Sciatic nerve (tissue), 2 donors: Measurements from ENCODE around the gene HS6ST3. TPM values are rescaled to one million over a fixed set of nuclear protein-coding genes. Genes with fewer than 3 reads are reported as not detected.

Experiments
- ATAC-seq: fragments of 200-7000 bp; cut with Tn5 transposase; one replicate; pipeline ENCODE4 v1.9.1; 2020; ENCODE audit warnings: mild to moderate bottlenecking, moderate library complexity
- DNase-seq: peaks from one replicate; pipeline ENCODE4 v3.0.0-alpha.2; 2020; ENCODE audit warnings: low spot score
- intact Hi-C: fragments of 100-400 bp; cut with DNase I; formaldehyde crosslinking; loops from one replicate; pipeline ENCODE4 v1.14.2; 2022
- total RNA-seq: library from RNA; stranded (reverse); fragmentation: NEBNext Ultra II Directional; extraction: Animal tissue kit (Norgen Biotek cat#: 25700); gene quantifications from one replicate; pipeline ENCODE4 v1.2.1, GENCODE V29; 2021
- donor health status: DM: no; HTN: no; CAD: no.
- donor health status: DM: no; HTN: no; CAD: no.

The HS6ST3 gene
- total RNA-seq, 1 donor from 2014 or later, result 0.22 TPM

- DNase-seq (no peak), ATAC-seq (no peak)
- intact Hi-C loops, result no loop called here
Observed at GRCh38 chr13:96181911-96182310, 92.0 kb downstream of the HS6ST3 start.

- ATAC-seq, result no peak
- no peak for DNase-seq
- intact Hi-C loops, result no loop called here
Observed at GRCh38 chr13:96185818-96186217, 95.9 kb downstream of the HS6ST3 start.

- ATAC-seq (no peak), DNase-seq (no peak)
- intact Hi-C loops, result no loop called here
Observed at GRCh38 chr13:96191367-96191766, 101.5 kb downstream of the HS6ST3 start.

GRCh38 chr13:96193728-96194310 is 103.9 kb downstream of the HS6ST3 start:
- ATAC-seq (no peak), DNase-seq (no peak)
- intact Hi-C loops, result no loop called here

- intact Hi-C loops, result no loop called here
- DNase-seq (no peak), ATAC-seq (no peak)
Observed at GRCh38 chr13:96198038-96198437, 108.1 kb downstream of the HS6ST3 start.

GRCh38 chr13:96199315-96199714 is 109.4 kb downstream of the HS6ST3 start:
- intact Hi-C loops, result no loop called here

GRCh38 chr13:96200810-96201209 is 110.9 kb downstream of the HS6ST3 start:
- ATAC-seq (no peak), DNase-seq (no peak)
- intact Hi-C loops, result no loop called here

More at GRCh38 chr13:96199315-96199714, 109.4 kb downstream of the HS6ST3 start:
- ATAC-seq, result no peak
- DNase-seq, result no peak

GRCh38 chr13:96202315-96202714 is 112.4 kb downstream of the HS6ST3 start:
- DNase-seq (no peak), ATAC-seq (no peak)
- intact Hi-C loops, result no loop called here

- DNase-seq, result no peak
- ATAC-seq, result no peak
- intact Hi-C loops, result no loop called here
Observed at GRCh38 chr13:96203471-96203870, 113.6 kb downstream of the HS6ST3 start.

GRCh38 chr13:96214824-96215445 is 125.0 kb downstream of the HS6ST3 start:
- intact Hi-C loops, result no loop called here
- ATAC-seq, result no peak
- DNase-seq, result no peak

- intact Hi-C loops, result no loop called here
- ATAC-seq, result no peak
- no peak for DNase-seq
Observed at GRCh38 chr13:96216543-96216942, 126.6 kb downstream of the HS6ST3 start.

GRCh38 chr13:96218475-96218874 is 128.6 kb downstream of the HS6ST3 start:
- intact Hi-C loops, result no loop called here
- DNase-seq (no peak), ATAC-seq (no peak)

GRCh38 chr13:96221471-96221870 is 131.6 kb downstream of the HS6ST3 start:
- intact Hi-C loops, result no loop called here
- ATAC-seq (no peak), DNase-seq (no peak)

- DNase-seq, result no peak
- no peak for ATAC-seq
- intact Hi-C loops, result no loop called here
Observed at GRCh38 chr13:96223231-96223630, 133.3 kb downstream of the HS6ST3 start.

GRCh38 chr13:96229356-96229755 is 139.4 kb downstream of the HS6ST3 start:
- DNase-seq, result no peak
- intact Hi-C loops, result no loop called here
- no peak for ATAC-seq

GRCh38 chr13:96238241-96238640 is 148.3 kb downstream of the HS6ST3 start:
- intact Hi-C loops, result no loop called here
- DNase-seq (no peak), ATAC-seq (no peak)

GRCh38 chr13:96238861-96239260 is 149.0 kb downstream of the HS6ST3 start:
- DNase-seq, result no peak
- intact Hi-C loops, result no loop called here
- no peak for ATAC-seq

- intact Hi-C loops, result no loop called here
- ATAC-seq (no peak), DNase-seq (no peak)
Observed at GRCh38 chr13:96243376-96243775, 153.5 kb downstream of the HS6ST3 start.

GRCh38 chr13:96248103-96248502 is 158.2 kb downstream of the HS6ST3 start:
- intact Hi-C loops, result no loop called here
- ATAC-seq (no peak), DNase-seq (no peak)

GRCh38 chr13:96248996-96249395 is 159.1 kb downstream of the HS6ST3 start:
- intact Hi-C loops, result no loop called here
- ATAC-seq (no peak), DNase-seq (no peak)

GRCh38 chr13:96252903-96253302 is 163.0 kb downstream of the HS6ST3 start:
- ATAC-seq (no peak), DNase-seq (no peak)
- intact Hi-C loops, result no loop called here
